Keratinocyte (primary cell): ENCODE results near the gene UGT1A8. TPM values are rescaled to one million over a fixed set of nuclear protein-coding genes. Genes with fewer than 3 reads are reported as not detected.

Experiments
- DNase-seq: peaks from one replicate; pipeline ENCODE4 v3.0.0-alpha.2; 2011; ENCODE audit warnings: low read depth, missing footprints, low spot score
- FAIRE-seq: peaks from 2 replicates; lab custom pipeline; 2011; peaks lifted over from hg19 to GRCh38; lab: Jason Lieb, UNC
- H2AFZ ChIP-seq: 2 replicates; pipeline ENCODE4 v1.6.0; 2012; ENCODE audit warnings: low read length, control low read depth, inconsistent platforms; ENCODE audit not compliant: control insufficient read depth
- H3K27ac ChIP-seq: 2 replicates; pipeline ENCODE4 v1.5.1; 2011; ENCODE audit warnings: low read length; ENCODE audit not compliant: control insufficient read depth, insufficient read depth
- H3K27me3 ChIP-seq: 3 replicates; pipeline ENCODE4 v1.6.0; 2011; ENCODE audit warnings: low read length; ENCODE audit not compliant: control insufficient read depth, insufficient read depth; ENCODE audit errors: extremely low read depth
- H3K36me3 ChIP-seq, 2 experiments: 2 replicates in 1 of 2; 3 replicates in 1 of 2; pipeline ENCODE4 v1.5.1; 2011; ENCODE audit warnings: low read length in 2 of 2, mild to moderate bottlenecking in 1 of 2; ENCODE audit not compliant: control insufficient read depth in 2 of 2, insufficient read depth in 2 of 2; ENCODE audit errors: extremely low read depth in 1 of 2
- H3K4me1 ChIP-seq: 3 replicates; pipeline ENCODE4 v1.5.1; 2011; ENCODE audit warnings: low read length; ENCODE audit not compliant: control insufficient read depth, insufficient read depth; ENCODE audit errors: extremely low read depth
- H3K4me2 ChIP-seq: 3 replicates; pipeline ENCODE4 v1.6.0; 2011; ENCODE audit warnings: low read depth, low read length; ENCODE audit not compliant: control insufficient read depth, insufficient read depth; ENCODE audit errors: extremely low read depth
- H3K4me3 ChIP-seq, 3 experiments: fragments of 200-600 bp in 1 of 3; sonication (generic) in 1 of 3; 2 replicates in 2 of 3; 3 replicates in 1 of 3; pipeline ENCODE4 v1.5.1; 2011 to 2016; ENCODE audit warnings: low read length in 3 of 3, mild to moderate bottlenecking in 3 of 3, control low read depth in 2 of 3, inconsistent platforms in 1 of 3, low read depth in 1 of 3, mixed read lengths in 1 of 3, mixed run types in 1 of 3, moderate library complexity in 1 of 3; ENCODE audit not compliant: control insufficient read depth in 2 of 3, insufficient read depth in 2 of 3; ENCODE audit errors: extremely low read depth in 1 of 3
- H3K79me2 ChIP-seq: 2 replicates; pipeline ENCODE4 v1.6.0; 2012; ENCODE audit warnings: low read length; ENCODE audit not compliant: control insufficient read depth, insufficient read depth
- H3K9ac ChIP-seq: 3 replicates; pipeline ENCODE4 v1.6.0; 2011; ENCODE audit warnings: low read length; ENCODE audit not compliant: control insufficient read depth, insufficient read depth; ENCODE audit errors: extremely low read depth
- H3K9me1 ChIP-seq: 3 replicates; pipeline ENCODE4 v1.6.0; 2011; ENCODE audit warnings: low read length; ENCODE audit not compliant: control insufficient read depth, insufficient read depth; ENCODE audit errors: extremely low read depth
- H3K9me3 ChIP-seq: 2 replicates; pipeline ENCODE4 v1.5.1; 2012; ENCODE audit warnings: low read depth, low read length; ENCODE audit not compliant: control insufficient read depth
- H4K20me1 ChIP-seq: 3 replicates; pipeline ENCODE4 v1.6.0; 2011; ENCODE audit warnings: low read length; ENCODE audit not compliant: control insufficient read depth, insufficient read depth; ENCODE audit errors: extremely low read depth
- EZH2 ChIP-seq: IDR thresholded peaks from one replicate; pipeline ENCODE4 v1.6.1; 2012; ENCODE audit warnings: inconsistent platforms, mild to moderate bottlenecking, low read length, moderate library complexity
- dilution Hi-C: fragments of 300-500 bp; cut with MboI; formaldehyde crosslinking; loops from one replicate; pipeline ENCODE4 v1.7.0; 2020; ENCODE audit warnings: low sequenced_read_pairs; ENCODE audit not compliant: extremely low pct_ligation_motif_present
- polyA plus RNA-seq, 5 experiments: library from polyadenylated mRNA; depleted of rRNA in 3 of 5; stranded (reverse) in 3 of 5; stranded (forward) in 1 of 5; unstranded in 1 of 5; fragments of >200 nt; gene quantifications; 1 replicate in 1 of 5; 2 replicates in 3 of 5; 3 replicates in 1 of 5; pipeline versions ENCODE4 v1.2.1 to v1.2.3, GENCODE V29; 2011 to 2012; ENCODE audit warnings: missing spikeins in 2 of 5, low read depth in 1 of 5, low replicate concordance in 1 of 5
- TF ChIP-seq, protein P1 (sequence below), 3 experiments: IDR thresholded peaks in 1 of 3; conservative IDR thresholded peaks in 1 of 3; optimal IDR thresholded peaks in 1 of 3; 2 replicates in 2 of 3; 3 replicates in 1 of 3; pipeline versions ENCODE3 to v1.5.1; 2011; ENCODE audit warnings: low read length in 3 of 3, mild to moderate bottlenecking in 3 of 3, moderate library complexity in 2 of 3, control low read depth in 1 of 3, inconsistent platforms in 1 of 3; ENCODE audit not compliant: insufficient read depth in 2 of 3; ENCODE audit errors: extremely low read depth in 1 of 3

The UGT1A8 gene
- polyA plus RNA-seq, 1 donor (not counting 4 experiments of a cell fraction or from before 2014, with no cell fraction given), result 0.64 TPM

DNA sequence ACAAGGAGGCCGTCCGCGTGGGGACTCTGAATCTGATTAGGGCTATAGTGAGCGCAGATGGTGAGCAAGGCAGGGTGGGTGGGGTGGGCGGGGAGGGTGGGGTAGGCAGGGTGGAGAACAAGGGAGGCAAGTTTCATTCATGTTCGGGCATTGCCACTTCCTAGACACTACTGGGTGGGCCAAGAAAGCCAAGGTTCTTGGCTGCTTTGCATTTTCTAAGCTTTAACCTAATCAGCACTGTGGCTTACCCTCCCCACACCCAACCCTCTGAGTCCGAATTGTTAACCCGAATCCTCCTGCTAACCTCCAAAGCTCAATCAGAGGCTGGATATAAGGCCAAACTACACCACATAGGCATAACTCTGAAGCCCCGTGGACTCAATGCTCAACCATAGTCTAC is 178.8 kb downstream of the UGT1A8 start:
- H3K79me2 ChIP-seq, result no peaks in the 10 kb centered on the region
- H3K4me1 ChIP-seq, result peaks cover 7% of the 10 kb centered on the region
- H3K9ac ChIP-seq, result no peak overlapping the region
- no peak for FAIRE-seq
- H3K27ac ChIP-seq, result no peak overlapping the region
- H3K4me2 ChIP-seq, result no peak overlapping the region
- H3K36me3 ChIP-seq, result no peaks in the 10 kb centered on the region
- no peak overlapping the region for H3K4me3 ChIP-seq
- H4K20me1 ChIP-seq, result no peaks in the 10 kb centered on the region
- dilution Hi-C loops, result no loop called here
- H3K9me3 ChIP-seq, result no peaks in the 10 kb centered on the region
- TF ChIP-seq, protein P1, sequence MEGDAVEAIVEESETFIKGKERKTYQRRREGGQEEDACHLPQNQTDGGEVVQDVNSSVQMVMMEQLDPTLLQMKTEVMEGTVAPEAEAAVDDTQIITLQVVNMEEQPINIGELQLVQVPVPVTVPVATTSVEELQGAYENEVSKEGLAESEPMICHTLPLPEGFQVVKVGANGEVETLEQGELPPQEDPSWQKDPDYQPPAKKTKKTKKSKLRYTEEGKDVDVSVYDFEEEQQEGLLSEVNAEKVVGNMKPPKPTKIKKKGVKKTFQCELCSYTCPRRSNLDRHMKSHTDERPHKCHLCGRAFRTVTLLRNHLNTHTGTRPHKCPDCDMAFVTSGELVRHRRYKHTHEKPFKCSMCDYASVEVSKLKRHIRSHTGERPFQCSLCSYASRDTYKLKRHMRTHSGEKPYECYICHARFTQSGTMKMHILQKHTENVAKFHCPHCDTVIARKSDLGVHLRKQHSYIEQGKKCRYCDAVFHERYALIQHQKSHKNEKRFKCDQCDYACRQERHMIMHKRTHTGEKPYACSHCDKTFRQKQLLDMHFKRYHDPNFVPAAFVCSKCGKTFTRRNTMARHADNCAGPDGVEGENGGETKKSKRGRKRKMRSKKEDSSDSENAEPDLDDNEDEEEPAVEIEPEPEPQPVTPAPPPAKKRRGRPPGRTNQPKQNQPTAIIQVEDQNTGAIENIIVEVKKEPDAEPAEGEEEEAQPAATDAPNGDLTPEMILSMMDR (optimal IDR thresholded peaks at IDR 0.05 in 1 of 3, IDR thresholded peaks at IDR 0.05 in 1 of 3, conservative IDR thresholded peaks at IDR 0.05 in 1 of 3; ENCODE audit: extremely low read depth in 1 of 3, insufficient read depth in 2 of 3, low read length in 3 of 3), result no peak
- no peak for TF ChIP-seq EZH2
- H3K27me3 ChIP-seq, result no peaks in the 10 kb centered on the region
- no peaks in the 10 kb centered on the region for H3K9me1 ChIP-seq
- H2AFZ ChIP-seq, result no peak overlapping the region
- no peak for DNase-seq

DNA sequence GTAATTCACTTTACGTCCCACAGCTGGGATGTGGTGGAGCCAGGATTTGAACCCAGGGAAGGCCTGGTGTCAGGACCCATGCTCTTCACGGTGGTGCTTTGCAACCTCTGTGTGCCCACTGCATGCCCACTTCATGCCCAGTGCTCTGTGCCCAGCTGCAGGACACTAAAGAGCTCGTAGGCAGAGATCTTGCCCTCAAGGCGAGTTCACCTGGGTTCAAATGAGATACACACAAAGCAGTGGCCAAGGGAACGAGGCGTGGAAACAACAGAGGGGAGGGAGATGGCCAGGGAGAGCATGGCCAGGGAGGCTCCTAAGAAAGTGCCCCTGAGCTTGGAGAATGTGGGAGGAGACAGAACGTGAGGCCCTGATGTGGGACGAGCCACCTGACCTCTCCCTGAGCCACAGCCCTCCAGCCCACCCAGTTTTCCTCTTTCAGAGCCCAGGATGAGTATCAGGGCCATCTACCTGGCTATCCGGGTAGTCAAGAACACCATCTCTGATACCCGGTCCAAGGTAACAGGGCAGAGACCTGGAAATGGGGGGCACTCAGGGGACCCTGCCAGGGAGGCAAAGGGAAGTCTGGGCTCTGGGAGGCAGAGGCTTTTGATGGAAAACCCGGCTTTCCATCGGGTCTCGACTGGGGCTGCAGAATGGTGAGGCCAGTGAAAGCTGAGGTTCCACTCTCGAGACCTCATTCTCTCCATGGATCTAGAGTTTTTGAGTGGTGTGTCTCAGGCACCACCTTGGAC is 181.1 kb downstream of the UGT1A8 start:
- Histone ChIP-seq H3K9ac (no peak overlapping the region), H2AFZ (no peak overlapping the region), H3K27me3 (peaks cover under 1% of the 10 kb centered on the region), H4K20me1 (no peaks in the 10 kb centered on the region), H3K9me1 (no peaks in the 10 kb centered on the region), H3K4me3 (no peak overlapping the region), H3K36me3 (no peaks in the 10 kb centered on the region), H3K79me2 (no peaks in the 10 kb centered on the region), H3K27ac (no peak overlapping the region), H3K4me2 (no peak overlapping the region), H3K9me3 (no peaks in the 10 kb centered on the region), H3K4me1 (peaks cover 9% of the 10 kb centered on the region)
- DNase-seq, result no peak
- TF ChIP-seq, protein P1 (optimal IDR thresholded peaks at IDR 0.05 in 1 of 3, IDR thresholded peaks at IDR 0.05 in 1 of 3, conservative IDR thresholded peaks at IDR 0.05 in 1 of 3; ENCODE audit: extremely low read depth in 1 of 3, insufficient read depth in 2 of 3, low read length in 3 of 3), result no peak
- TF ChIP-seq EZH2, result no peak
- no peak for FAIRE-seq
- dilution Hi-C loops, result no loop called here
